Fibroblast of the conjunctiva (primary cell): Measurements from ENCODE around the gene MXD3.
"Not testable (repeated sequence)": the region's sequence is repeated elsewhere in the genome, so short reads cannot be mapped to it uniquely, and the experiment has no call there.

ENCODE experiments used
- DNase-seq: peaks from one replicate; pipeline ENCODE4 v3.0.0-alpha.2; 2010; ENCODE audit warnings: low read depth

MXD3 gene, protein sequence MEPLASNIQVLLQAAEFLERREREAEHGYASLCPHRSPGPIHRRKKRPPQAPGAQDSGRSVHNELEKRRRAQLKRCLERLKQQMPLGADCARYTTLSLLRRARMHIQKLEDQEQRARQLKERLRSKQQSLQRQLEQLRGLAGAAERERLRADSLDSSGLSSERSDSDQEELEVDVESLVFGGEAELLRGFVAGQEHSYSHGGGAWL

GRCh38 chr5:177311723-177312648 is at the start of gene MXD3:
TSS of gene MXD3 (minus strand) at chr5:177311898. CDS start at chr5:177311830, 68 bp downstream.
- peak; percentile 89 for DNase-seq

DNA sequence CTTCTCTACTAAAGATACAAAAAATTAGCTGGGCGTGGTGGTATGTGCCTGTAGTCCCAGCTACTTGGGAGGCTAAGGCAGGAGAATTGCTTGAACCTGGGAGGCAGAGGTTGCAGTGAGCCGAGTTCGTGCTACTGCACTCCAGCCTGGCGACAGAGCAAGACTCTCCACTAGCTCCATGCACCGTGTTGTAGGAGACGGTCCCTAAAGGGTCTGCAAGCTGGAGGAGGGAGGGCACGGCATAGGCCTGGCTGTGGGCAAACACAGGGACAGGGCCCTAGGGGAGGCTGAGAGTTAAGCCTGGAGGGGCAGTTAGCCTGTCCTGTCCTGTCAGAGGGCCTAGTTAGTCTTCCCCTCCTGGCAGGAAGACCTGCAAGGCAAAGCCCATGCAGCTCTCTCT is 49.0 kb upstream of the MXD3 start:
- not testable (repeated sequence) for DNase-seq

DNA sequence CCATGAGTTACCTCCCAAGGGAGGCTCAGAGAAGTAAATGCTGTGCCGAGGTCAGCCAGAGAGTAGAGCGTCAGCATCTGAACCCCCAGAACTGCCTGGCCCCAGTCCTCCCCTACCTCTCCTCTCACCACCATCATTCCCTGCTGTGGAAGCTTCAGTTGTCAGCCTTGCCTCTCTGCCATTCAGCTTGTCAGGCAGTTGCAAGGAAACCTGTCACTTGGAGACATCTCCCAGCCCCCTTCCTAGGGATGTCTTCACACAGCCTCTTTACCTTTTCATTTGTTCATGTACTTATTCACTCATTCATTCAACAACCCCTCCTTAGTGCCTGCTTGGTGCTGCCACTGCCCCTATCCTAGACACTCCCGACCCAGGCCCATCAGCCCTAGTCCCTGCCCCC is 48.2 kb upstream of the MXD3 start:
- DNase-seq, result no peak

DNA sequence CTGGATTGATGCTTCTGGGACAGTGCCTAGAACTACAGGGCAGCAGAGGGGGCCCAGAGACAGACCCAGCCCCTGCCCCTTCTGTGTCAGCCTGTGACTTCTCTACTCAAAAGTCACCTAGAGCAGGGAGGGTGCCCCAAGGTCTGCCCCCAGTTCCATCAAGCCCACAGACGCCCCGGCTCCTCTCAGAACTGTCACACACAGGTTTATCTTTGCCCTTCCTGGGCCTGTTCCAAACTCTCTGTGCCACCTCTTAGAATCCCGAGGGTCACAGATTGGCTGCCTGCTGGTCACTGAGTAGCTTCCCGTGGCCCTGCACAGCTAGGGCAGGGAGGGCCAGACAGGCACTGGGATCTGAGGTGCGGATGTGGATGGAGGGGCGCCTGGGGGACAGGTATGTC is 47.8 kb upstream of the MXD3 start:
- no peak for DNase-seq

DNA sequence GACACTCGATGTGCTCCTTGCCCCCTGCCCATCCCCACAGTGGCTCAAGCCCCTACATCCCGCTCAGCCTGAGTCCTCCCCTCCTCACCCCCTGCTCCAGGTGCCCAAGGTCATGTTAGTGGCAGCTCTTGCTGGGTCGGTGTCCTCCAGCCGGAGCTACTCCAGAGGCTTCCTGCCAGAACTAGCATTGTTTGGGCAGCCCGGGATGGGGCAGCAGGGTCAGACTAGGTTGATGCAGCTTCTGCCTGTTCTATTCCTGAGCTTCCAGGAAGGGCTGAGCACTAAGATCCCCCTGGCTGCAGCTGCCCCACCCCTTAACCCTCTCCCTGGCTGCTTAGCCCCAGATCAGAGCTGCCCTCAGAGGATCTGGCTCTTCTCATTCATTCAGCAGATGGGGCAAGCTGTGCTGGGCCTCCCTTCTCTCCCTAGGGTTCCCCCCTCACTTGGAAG is 46.7 kb upstream of the MXD3 start:
- no peak for DNase-seq

GRCh38 chr5:177357459-177358351 is 46.0 kb upstream of the MXD3 start, which contains the start of gene RGS14:
TSS of gene RGS14 (plus strand) at chr5:177357924. CDS start at chr5:177358025, 101 bp downstream.
- DNase-seq, result no peak

DNA sequence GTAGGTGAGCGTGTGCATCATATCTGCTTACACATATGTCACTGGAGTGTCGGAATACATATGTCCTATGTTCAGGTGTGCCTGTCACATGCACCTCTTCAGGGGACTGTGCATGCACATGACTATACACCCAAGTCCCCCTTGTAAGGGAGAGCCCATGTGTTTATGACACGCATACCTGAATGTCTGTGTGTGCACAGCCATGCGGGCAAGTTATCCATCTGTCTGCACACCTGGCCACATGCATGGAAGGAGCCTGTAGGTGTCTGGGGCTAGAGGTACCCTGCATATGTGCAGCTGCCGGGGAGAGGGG is 45.4 kb upstream of the MXD3 start:
- no peak for DNase-seq

GRCh38 chr5:177356746-177357145 is 45.0 kb upstream of the MXD3 start:
- no peak for DNase-seq

GRCh38 chr5:177355868-177356168 is 44.1 kb upstream of the MXD3 start:
- no peak for DNase-seq

GRCh38 chr5:177355162-177355867 is 43.6 kb upstream of the MXD3 start:
- no peak for DNase-seq

- DNase-seq, result no peak
Observed at GRCh38 chr5:177354711-177355110, 43.0 kb upstream of the MXD3 start.

DNA sequence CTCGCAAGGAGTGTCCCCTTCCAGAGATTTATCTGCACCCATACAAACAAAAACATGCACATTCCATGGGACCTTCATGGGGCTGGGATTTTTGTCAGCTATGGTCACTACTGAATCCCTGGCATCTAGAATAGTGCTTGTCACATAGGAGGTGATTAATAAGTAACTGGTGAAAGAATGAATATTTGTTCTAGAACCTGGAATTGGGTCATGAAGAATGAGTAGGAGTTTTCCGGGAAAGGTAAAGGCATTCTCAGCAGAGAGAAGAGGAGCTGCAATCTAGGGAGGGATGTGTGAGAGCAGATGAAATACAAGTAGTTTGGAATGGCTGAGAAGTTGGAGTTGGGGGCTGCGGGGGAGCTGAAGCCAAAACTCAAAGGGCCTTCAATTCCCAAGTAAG is 42.6 kb upstream of the MXD3 start:
- no peak for DNase-seq

DNA sequence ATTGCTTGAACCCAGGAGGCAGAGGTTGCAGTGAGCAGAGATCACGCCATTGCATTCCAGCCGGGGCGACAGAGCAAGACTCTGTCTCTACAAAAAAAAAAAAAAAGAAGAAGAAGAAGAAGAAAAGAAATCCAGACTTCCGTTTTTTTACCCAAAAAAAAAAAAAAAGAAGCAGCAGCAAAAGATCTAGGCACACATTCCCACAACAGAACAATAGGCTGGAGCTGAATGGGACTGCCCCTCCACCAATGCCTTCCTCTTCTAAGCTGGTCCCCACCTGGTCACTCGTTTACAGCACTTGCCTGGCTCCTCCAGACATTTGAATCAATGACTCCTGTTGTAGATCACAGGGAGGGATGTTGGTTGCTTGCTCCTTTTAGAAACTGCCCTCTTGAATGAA is 41.4 kb upstream of the MXD3 start:
- no peak for DNase-seq

GRCh38 chr5:177351392-177352329 is 40.0 kb upstream of the MXD3 start, which contains the start of gene LMAN2:
TSS of gene LMAN2 (minus strand) at chr5:177351668. CDS start at chr5:177351647, 21 bp downstream.
- DNase-seq, result peak; percentile 89

GRCh38 chr5:177350776-177351391 is 39.2 kb upstream of the MXD3 start:
- no peak for DNase-seq

GRCh38 chr5:177349762-177350161 is 38.1 kb upstream of the MXD3 start:
- no peak for DNase-seq

GRCh38 chr5:177349362-177349647 is 37.6 kb upstream of the MXD3 start:
- no peak for DNase-seq

- no peak for DNase-seq
Observed at GRCh38 chr5:177347699-177348098, 36.0 kb upstream of the MXD3 start.

DNA sequence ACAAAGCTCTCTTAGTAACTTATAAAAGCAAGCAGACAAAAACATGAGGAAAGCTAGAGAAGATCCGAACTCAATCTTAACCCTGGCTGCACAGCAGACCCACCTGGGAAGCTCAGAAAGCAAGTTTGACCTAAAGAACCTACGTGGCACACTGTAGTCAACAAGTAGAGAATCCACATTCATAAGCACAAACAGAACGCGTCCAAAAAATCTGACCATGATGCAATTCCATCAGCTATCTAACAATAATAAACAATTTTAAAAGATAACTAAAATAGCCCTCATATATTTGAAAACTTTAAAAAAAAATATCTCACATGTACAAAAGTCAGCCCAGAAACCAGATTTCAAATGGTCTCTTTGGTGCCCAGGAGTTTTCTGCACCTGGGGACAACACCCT is 35.1 kb upstream of the MXD3 start:
- no peak for DNase-seq

DNA sequence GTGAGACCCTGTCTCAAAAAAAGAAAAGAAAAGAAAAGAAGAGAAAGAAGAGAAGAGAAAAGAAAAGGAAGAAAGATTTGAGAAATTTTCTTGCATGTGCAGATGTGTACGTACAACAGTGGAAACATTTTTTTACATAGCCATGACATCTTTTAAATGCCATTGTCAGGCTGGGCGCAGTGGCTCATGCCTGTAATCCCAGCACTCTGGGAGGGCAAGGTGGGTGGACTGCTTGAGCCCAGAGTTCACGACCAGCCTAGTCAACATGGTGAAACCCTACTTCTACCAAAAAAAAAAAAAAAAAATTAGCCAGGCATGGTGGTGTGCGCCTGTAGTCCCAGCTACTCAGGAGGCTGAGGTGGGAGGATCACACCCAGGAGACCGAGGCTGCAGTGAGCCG is 33.2 kb upstream of the MXD3 start:
- no peak for DNase-seq

DNA sequence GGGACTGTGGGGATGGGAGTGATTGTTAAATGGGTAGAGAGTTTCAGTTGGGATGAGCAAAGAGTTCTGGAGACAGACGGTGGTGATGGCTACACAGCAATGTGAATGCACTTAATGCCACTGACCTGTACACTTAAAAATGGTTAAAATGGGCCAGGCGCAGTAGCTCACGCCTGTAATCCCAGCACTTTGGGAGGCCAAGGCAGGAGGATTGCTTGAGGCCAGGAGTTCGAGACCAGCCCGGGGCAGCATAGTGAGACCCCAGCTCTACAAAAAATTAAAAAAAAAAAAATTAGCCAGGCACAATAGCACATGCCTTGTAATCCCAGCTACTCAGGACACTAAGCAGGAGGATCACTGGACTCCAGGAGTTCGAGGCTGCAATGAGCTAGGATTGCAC is 32.1 kb upstream of the MXD3 start:
- no peak for DNase-seq
